Measurements from ENCODE around the gene ZNF684. TPM values are rescaled to one million over a fixed set of nuclear protein-coding genes. Genes with fewer than 3 reads are reported as not detected.
A peak's percentile ranks its signal among the peaks of the same experiment; 100 is the strongest.

The ZNF684 gene
- total and polyA plus RNA-seq, 2 of the 8 experiments (the other 6 are each of a cell fraction or from before 2014, with no cell fraction given), result 2.4 to 9.3 TPM

- ChIA-PET CTCF (ENCODE audit: partially characterized antibody) (interaction anchor here (0.6 to 2.6 kb wide), 29 partner anchors 11 to 431 kb away, joined by 3 to 40 read pairs (median 4); partner anchors contain the start of genes NFYC and ZFP69B), POLR2A (ENCODE audit: partially characterized antibody) (interaction anchor here (0.7 to 1.9 kb wide), 8 partner anchors 14 to 160 kb away, joined by 3 to 6 read pairs (median 4); partner anchors contain the start of genes EXO5, NFYC and ZFP69B)
- no peak for FAIRE-seq
- Histone ChIP-seq H3K4me2 (ENCODE audit: insufficient read depth in 1 of 2, low read depth in 2 of 2, low read length in 2 of 2) (peak overlapping the region; percentile 79 to 82), H3K23me2 (ENCODE audit: low read depth, low read length) (peaks cover 11% of the 10 kb centered on the region), H2AFZ (ENCODE audit: low read length) (peak overlapping the region; percentile 99), H3K9ac (replicated peaks in 1 of 4; ENCODE audit: extremely low read depth in 1 of 4, low read depth in 3 of 4, low read length in 3 of 4) (peak overlapping the region; percentile 54 to 89 (median 66)), H2BK12ac (ENCODE audit: low read depth, low read length) (no peak overlapping the region), H3K14ac (ENCODE audit: insufficient read length) (no peak overlapping the region), H4K20me1 (replicated peaks in 1 of 2; ENCODE audit: control insufficient read depth in 1 of 2, insufficient read depth in 2 of 2, low read length in 2 of 2) (no peaks in the 10 kb centered on the region), H2BK20ac (ENCODE audit: low read length) (no peak overlapping the region), H2BK15ac (ENCODE audit: low read length) (no peak overlapping the region), H3K79me2 (ENCODE audit: control insufficient read depth in 1 of 2, insufficient read depth in 2 of 2, low read length in 2 of 2) (0 out of 4 replicates have a peak, but pooled peaks cover 0 to 2% of the 10 kb centered on the region in 2 experiments), H3K4me3 (ENCODE audit: extremely low read depth in 1 of 4, insufficient read depth in 2 of 4, low read depth in 3 of 4, low read length in 4 of 4) (peak overlapping the region; percentile 83 to 92 (median 88)), H3K27me3 (replicated peaks in 1 of 4; ENCODE audit: control insufficient read depth in 3 of 4, extremely low read depth in 1 of 4, insufficient read depth in 3 of 4, low read length in 3 of 4) (no peaks in the 10 kb centered on the region), H3K4ac (replicated peaks; ENCODE audit: insufficient read length, low read depth, low read length) (no peak overlapping the region), H4K91ac (replicated peaks; ENCODE audit: insufficient read length, low read length) (no peak overlapping the region), H3K18ac (ENCODE audit: extremely low read depth, low read length) (no peak overlapping the region), H3K56ac (replicated peaks; ENCODE audit: insufficient read length, low read depth, low read length) (no peak overlapping the region), H3K27ac (ENCODE audit: low read depth, low read length) (no peak overlapping the region), H2BK5ac (ENCODE audit: low read depth, low read length) (peak overlapping the region; percentile 12; the same call in 1 of the 2 replicates), H2AK5ac (ENCODE audit: low read depth, low read length) (no peak overlapping the region), H3K79me1 (ENCODE audit: low read depth, low read length) (no peaks in the 10 kb centered on the region), H3K23ac (ENCODE audit: insufficient read length) (no peak overlapping the region), H4K5ac (ENCODE audit: insufficient read length, low read depth, low read length) (no peak overlapping the region), H3K36me3 (ENCODE audit: control insufficient read depth in 2 of 4, insufficient read depth in 4 of 4, low read length in 3 of 4) (no peaks in the 10 kb centered on the region), H4K8ac (ENCODE audit: extremely low read depth, insufficient read depth, low read length) (no peak overlapping the region), H3K9me3 (ENCODE audit: insufficient read depth in 2 of 2, low read depth in 1 of 2, low read length in 1 of 2) (no peaks in the 10 kb centered on the region), H2BK120ac (replicated peaks; ENCODE audit: low read depth, low read length) (no peak overlapping the region), H3K4me1 (replicated peaks in 1 of 4; ENCODE audit: control insufficient read depth in 3 of 4, insufficient read depth in 4 of 4, low read length in 3 of 4) (no peaks in the 10 kb centered on the region)
- no peak for DNase-seq (ENCODE audit: low read depth in 1 of 2, low spot score in 2 of 2)
- WGBS, 2 experiments (ENCODE audit: extremely low coverage in 1 of 2, insufficient coverage in 1 of 2, insufficient read length in 1 of 2, insufficient replicate concordance in 2 of 2, low coverage in 1 of 2, low lambda C conversion rate in 2 of 2, missing lambda C conversion rate in 1 of 2), result 19% methylated on average over 3 of the region's 3 CpGs; no CpG with 5 or more reads in 1 of the 2 experiments
- TF ChIP-seq GTF2F1 (IDR thresholded peaks at IDR 0.05; ENCODE audit: borderline replicate concordance, low read depth, low read length) (no peak), RXRA (IDR thresholded peaks at IDR 0.05; ENCODE audit: insufficient read depth, low read depth, low read length) (no peak), CBX5 (IDR thresholded peaks at IDR 0.05; ENCODE audit: low read depth, low read length) (no peak), SP2 (IDR thresholded peaks at IDR 0.05; ENCODE audit: low read length) (no peak), GABPA (IDR thresholded peaks at IDR 0.05; ENCODE audit: borderline replicate concordance, insufficient read depth, low read length) (no peak), MAX (IDR thresholded peaks at IDR 0.05) (no peak), KDM5A (IDR thresholded peaks at IDR 0.05; ENCODE audit: low read length) (no peak), MAFK (IDR thresholded peaks at IDR 0.05; ENCODE audit: low read depth, low read length) (no peak), TAF1 (IDR thresholded peaks at IDR 0.05; ENCODE audit: low read depth, low read length) (no peak), CREB1 (IDR thresholded peaks at IDR 0.05) (no peak), SRF (IDR thresholded peaks at IDR 0.05; ENCODE audit: low read depth, low read length) (no peak), TEAD4 (IDR thresholded peaks at IDR 0.05; ENCODE audit: low read depth, low read length) (no peak), PHF8 (conservative IDR thresholded peaks at IDR 0.05; ENCODE audit: low read depth, low read length) (no peak), RNF2 (IDR thresholded peaks at IDR 0.05; ENCODE audit: borderline replicate concordance, low read depth, low read length, missing control alignments, poor library complexity, severe bottlenecking) (no peak), BACH1 (IDR thresholded peaks at IDR 0.05; ENCODE audit: low read length) (no peak)
Measured at GRCh38 chr1:40532062-40532389, 589 bp downstream of the ZNF684 start.

All from H1 (cell line).